A549 (cell line): Measurements from ENCODE around the gene PLPPR1.

Source experiments
- CEBPB ChIP-seq, 2 experiments: fragments of >200 bp in 1 of 2; sonication (Bioruptor Twin) in 1 of 2; formaldehyde crosslinking in 1 of 2; IDR thresholded peaks; 2 replicates each; pipeline ENCODE4 v1.6.1; 2012 to 2016
- KDM5A ChIP-seq: fragments of 200-600 bp; sonication (generic); IDR thresholded peaks from 2 replicates; pipeline ENCODE4 v1.6.1; 2016; ENCODE audit warnings: antibody characterized with exemption, mild to moderate bottlenecking
- MAX ChIP-seq: IDR thresholded peaks from 2 replicates; pipeline ENCODE4 v1.6.1; 2012
- NR3C1 ChIP-seq: fragments of >200 bp; sonication (Bioruptor Twin); formaldehyde crosslinking; IDR thresholded peaks from 3 replicates; pipeline ENCODE4 v1.6.1; 2017
- POLR2A ChIP-seq: IDR thresholded peaks from 2 replicates; pipeline ENCODE4 v1.6.1; 2012; ENCODE audit warnings: mild to moderate bottlenecking, low read length
- REST ChIP-seq: fragments of 200-600 bp; sonication (generic); IDR thresholded peaks from 2 replicates; pipeline ENCODE4 v1.6.1; 2016; ENCODE audit warnings: antibody characterized with exemption, mild to moderate bottlenecking, moderate library complexity
- ZFP36 ChIP-seq: fragments of 450-650 bp; IDR thresholded peaks from 2 replicates; pipeline ENCODE4 v1.6.1; 2014; ENCODE audit warnings: borderline replicate concordance; ENCODE audit not compliant: partially characterized antibody
- TF ChIP-seq, protein P1 (sequence below): fragments of >200 bp; sonication (Bioruptor Twin); formaldehyde crosslinking; IDR thresholded peaks from 3 replicates; pipeline ENCODE4 v1.5.1; 2016

DNA sequence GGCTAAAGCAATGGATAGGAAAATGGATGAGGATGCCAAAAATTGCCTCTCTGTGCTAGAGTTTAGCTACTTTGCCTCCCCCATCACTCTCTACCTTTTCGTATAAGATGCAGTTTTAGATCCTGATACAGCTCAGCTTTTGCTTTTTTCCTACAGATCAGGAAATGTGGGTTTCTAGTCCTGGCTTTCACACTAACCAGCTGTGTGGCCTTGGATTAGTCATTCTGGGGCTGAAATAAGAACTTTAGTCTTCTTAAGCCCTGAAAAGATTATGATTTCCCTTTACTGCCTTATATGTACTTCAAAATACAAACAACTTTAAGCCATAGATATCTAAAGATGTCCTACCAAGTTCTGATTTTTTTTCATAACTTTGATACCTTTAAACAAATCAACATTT, 239.9 kb downstream of the PLPPR1 start:
- no peak for TF ChIP-seq KDM5A
- TF ChIP-seq REST = no peak
- TF ChIP-seq, protein P1, sequence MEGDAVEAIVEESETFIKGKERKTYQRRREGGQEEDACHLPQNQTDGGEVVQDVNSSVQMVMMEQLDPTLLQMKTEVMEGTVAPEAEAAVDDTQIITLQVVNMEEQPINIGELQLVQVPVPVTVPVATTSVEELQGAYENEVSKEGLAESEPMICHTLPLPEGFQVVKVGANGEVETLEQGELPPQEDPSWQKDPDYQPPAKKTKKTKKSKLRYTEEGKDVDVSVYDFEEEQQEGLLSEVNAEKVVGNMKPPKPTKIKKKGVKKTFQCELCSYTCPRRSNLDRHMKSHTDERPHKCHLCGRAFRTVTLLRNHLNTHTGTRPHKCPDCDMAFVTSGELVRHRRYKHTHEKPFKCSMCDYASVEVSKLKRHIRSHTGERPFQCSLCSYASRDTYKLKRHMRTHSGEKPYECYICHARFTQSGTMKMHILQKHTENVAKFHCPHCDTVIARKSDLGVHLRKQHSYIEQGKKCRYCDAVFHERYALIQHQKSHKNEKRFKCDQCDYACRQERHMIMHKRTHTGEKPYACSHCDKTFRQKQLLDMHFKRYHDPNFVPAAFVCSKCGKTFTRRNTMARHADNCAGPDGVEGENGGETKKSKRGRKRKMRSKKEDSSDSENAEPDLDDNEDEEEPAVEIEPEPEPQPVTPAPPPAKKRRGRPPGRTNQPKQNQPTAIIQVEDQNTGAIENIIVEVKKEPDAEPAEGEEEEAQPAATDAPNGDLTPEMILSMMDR = no peak
- no peak for TF ChIP-seq POLR2A
- no peak for TF ChIP-seq MAX
- no peak for TF ChIP-seq ZFP36
- TF ChIP-seq CEBPB (IDR thresholded peaks at IDR 0.05) = no peak
- TF ChIP-seq NR3C1 = no peak
